Loucy (cell line): ENCODE data around the gene OSBPL2.

Experiments
- EZH2phosphoT487 ChIP-seq: fragments of 200-600 bp; IDR thresholded peaks from 2 replicates; pipeline ENCODE4 v1.6.1; 2018; ENCODE audit warnings: antibody characterized with exemption, mild to moderate bottlenecking, moderate library complexity, borderline replicate concordance
- TF ChIP-seq, protein P1 (sequence below): fragments of 200-600 bp; sonication (generic); conservative IDR thresholded peaks from 2 replicates; pipeline ENCODE4 v1.5.1; 2014; ENCODE audit warnings: mild to moderate bottlenecking, antibody characterized with exemption, low read length

DNA sequence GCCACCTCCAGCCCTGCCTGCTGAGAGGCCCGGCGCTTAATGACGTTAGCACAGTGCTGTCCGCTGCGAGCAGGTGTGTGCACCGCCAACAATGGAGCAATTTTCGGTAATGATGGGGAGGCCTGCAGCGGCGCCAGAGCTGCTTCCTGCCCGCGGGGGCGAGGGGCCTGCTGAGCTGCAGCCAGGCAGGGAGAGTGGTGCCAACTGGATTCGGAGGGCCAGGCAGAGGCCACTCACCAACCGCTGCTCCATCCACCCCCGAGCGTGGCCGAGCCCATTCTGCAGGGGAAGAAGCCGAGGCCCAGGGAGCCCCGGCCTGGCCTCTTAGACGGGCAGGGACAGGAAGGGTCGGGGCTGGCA, 27.8 kb upstream of the OSBPL2 start:
- TF ChIP-seq, protein P1, sequence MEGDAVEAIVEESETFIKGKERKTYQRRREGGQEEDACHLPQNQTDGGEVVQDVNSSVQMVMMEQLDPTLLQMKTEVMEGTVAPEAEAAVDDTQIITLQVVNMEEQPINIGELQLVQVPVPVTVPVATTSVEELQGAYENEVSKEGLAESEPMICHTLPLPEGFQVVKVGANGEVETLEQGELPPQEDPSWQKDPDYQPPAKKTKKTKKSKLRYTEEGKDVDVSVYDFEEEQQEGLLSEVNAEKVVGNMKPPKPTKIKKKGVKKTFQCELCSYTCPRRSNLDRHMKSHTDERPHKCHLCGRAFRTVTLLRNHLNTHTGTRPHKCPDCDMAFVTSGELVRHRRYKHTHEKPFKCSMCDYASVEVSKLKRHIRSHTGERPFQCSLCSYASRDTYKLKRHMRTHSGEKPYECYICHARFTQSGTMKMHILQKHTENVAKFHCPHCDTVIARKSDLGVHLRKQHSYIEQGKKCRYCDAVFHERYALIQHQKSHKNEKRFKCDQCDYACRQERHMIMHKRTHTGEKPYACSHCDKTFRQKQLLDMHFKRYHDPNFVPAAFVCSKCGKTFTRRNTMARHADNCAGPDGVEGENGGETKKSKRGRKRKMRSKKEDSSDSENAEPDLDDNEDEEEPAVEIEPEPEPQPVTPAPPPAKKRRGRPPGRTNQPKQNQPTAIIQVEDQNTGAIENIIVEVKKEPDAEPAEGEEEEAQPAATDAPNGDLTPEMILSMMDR: no peak
- TF ChIP-seq EZH2phosphoT487: no peak
